Right atrium auricular region (tissue), 2 donors: Measurements from ENCODE around the gene RNPS1. TPM values are rescaled to one million over a fixed set of nuclear protein-coding genes. Genes with fewer than 3 reads are reported as not detected.

Experiments used
- DNase-seq: peaks from one replicate; pipeline ENCODE4 v3.0.0-alpha.2; 2019; ENCODE audit warnings: low spot score
- H3K27ac ChIP-seq, 2 donors: fragments of 200-600 bp; sonication (generic); 1 replicate in 1 of 2; 2 replicates in 1 of 2; pipeline ENCODE4 v1.5.1; 2016 to 2019
- H3K27me3 ChIP-seq, 2 donors: fragments of 200-600 bp; sonication (generic); one replicate each; pipeline versions ENCODE4 v1.5.1 to v1.6.0; 2017 to 2019
- H3K36me3 ChIP-seq: fragments of 200-600 bp; sonication (generic); one replicate; pipeline ENCODE4 v1.5.1; 2016
- H3K4me1 ChIP-seq, 2 donors: fragments of 200-600 bp; sonication (generic); one replicate each; pipeline versions ENCODE4 v1.5.1 to v1.6.0; 2017 to 2019
- H3K4me3 ChIP-seq, 2 donors: fragments of 200-600 bp; sonication (generic); 1 replicate in 1 of 2; 2 replicates in 1 of 2; pipeline ENCODE4 v1.5.1; 2017 to 2019; ENCODE audit warnings: mild to moderate bottlenecking in 1 of 2, moderate library complexity in 1 of 2
- H3K9me3 ChIP-seq, 2 donors: fragments of 200-600 bp; sonication (generic); one replicate each; pipeline ENCODE4 v1.5.1; 2019
- total RNA-seq, 2 donors: library from RNA; depleted of rRNA; stranded (reverse); fragments of >200 nt; gene quantifications; one replicate each; pipeline ENCODE4 v1.1.0, GENCODE V29; 2016
- TF ChIP-seq, protein P1 (sequence below), 2 donors: fragments of 200-600 bp; sonication (generic); IDR thresholded peaks; one replicate each; pipeline ENCODE4 v1.5.1; 2019; ENCODE audit warnings: antibody characterized with exemption in 2 of 2

The RNPS1 gene
- total RNA-seq, 2 donors from 2014 or later, result 93.6 to 124 TPM

DNA sequence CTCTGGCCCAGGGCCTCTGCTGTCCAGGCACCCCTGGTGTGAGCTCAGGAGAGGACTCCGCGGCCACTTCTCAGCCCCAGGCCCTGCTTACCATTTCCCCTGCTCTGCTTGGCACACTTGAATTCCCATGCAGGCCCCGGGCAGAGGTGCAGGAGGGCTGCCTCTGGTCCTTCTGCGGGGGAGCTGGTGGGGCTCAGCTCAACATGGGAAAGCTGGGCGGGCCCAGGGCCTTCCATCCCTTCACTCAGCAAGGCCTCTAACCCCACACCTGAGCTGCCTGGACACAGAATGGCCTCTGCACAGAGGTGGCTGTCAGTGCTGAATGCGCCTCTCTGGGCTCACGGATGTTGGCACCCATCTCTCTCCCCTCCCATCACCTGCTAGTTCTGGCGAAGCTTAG, 12.5 kb upstream of the RNPS1 start:
- Histone ChIP-seq H3K27me3 (no peaks in the 10 kb centered on the region), H3K9me3 (no peaks in the 10 kb centered on the region), H3K4me1 (no peaks in the 10 kb centered on the region), H3K36me3 (peaks cover 19% of the 10 kb centered on the region), H3K27ac (no peak overlapping the region), H3K4me3 (no peak overlapping the region)
- DNase-seq, result no peak
- TF ChIP-seq, protein P1, sequence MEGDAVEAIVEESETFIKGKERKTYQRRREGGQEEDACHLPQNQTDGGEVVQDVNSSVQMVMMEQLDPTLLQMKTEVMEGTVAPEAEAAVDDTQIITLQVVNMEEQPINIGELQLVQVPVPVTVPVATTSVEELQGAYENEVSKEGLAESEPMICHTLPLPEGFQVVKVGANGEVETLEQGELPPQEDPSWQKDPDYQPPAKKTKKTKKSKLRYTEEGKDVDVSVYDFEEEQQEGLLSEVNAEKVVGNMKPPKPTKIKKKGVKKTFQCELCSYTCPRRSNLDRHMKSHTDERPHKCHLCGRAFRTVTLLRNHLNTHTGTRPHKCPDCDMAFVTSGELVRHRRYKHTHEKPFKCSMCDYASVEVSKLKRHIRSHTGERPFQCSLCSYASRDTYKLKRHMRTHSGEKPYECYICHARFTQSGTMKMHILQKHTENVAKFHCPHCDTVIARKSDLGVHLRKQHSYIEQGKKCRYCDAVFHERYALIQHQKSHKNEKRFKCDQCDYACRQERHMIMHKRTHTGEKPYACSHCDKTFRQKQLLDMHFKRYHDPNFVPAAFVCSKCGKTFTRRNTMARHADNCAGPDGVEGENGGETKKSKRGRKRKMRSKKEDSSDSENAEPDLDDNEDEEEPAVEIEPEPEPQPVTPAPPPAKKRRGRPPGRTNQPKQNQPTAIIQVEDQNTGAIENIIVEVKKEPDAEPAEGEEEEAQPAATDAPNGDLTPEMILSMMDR (IDR thresholded peaks at IDR 0.05), result no peak

DNA sequence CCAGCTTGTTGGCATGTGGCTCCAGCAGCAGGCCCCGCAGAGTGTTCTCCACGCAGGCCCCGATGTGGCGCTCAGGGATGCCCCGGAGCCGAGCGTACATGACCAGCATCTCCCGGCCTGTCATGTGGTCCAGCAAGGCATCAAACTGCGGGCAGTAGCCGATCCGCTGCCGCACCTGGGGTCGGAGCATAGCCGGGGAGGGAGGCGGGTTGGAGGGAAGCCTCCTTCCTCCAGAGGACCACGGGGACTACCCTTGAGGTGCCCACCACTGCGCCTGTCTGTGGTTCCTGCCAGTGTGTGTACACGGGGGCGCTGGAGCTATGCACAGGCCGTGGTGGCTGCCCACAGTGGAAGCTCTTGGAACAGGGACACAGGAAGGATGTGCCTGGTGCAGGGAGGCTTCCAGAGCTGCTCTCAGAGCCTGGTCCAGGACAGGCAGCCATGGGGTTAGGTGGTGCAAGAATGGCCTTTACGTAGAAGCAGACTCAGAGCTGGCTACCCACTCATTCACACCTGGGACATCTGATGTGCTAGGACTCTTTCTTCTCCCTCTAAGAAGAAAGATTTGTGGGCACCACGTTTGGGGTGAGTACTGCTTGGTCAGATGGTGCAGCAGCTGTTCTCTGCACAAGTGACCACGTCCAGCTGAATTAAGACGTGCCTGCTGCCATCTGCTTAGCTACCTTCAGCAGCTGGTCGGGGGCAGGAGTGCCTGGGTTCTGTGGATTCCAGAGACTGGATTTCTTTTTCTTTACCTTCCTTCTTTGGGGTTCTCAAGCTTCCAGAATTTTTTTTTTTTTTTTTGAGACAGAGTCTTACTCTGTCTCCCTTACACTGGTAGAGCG, 11.3 kb upstream of the RNPS1 start:
- peaks cover 7% of the 10 kb centered on the region for H3K36me3 ChIP-seq
- DNase-seq, result no peak
- no peaks in the 10 kb centered on the region for H3K4me1 ChIP-seq
- no peaks in the 10 kb centered on the region for H3K27me3 ChIP-seq
- H3K9me3 ChIP-seq, result no peaks in the 10 kb centered on the region
- H3K27ac ChIP-seq, result no peak overlapping the region
- no peak overlapping the region for H3K4me3 ChIP-seq
- TF ChIP-seq, protein P1 (IDR thresholded peaks at IDR 0.05), result no peak

DNA sequence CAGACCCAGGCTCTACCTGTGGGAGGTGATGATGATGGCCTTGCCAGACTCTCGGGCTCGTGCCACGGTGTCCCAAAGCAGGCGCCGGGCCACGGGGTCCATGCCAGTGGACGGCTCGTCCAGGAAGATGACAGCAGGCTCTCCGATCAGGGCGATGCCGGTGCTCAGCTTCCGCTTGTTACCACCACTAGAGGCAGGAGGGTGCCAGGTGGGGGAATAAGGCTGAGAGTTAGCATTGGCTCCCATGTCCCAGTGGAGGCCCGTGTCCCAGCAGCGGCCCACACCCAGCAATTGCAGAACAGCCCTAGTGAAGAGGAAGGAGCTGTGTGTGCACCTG, 10.3 kb upstream of the RNPS1 start:
- Histone ChIP-seq H3K36me3 (peaks cover 3% of the 10 kb centered on the region), H3K9me3 (no peaks in the 10 kb centered on the region), H3K27ac (no peak overlapping the region), H3K27me3 (no peaks in the 10 kb centered on the region), H3K4me3 (no peak overlapping the region), H3K4me1 (no peaks in the 10 kb centered on the region)
- no peak for DNase-seq
- TF ChIP-seq, protein P1 (IDR thresholded peaks at IDR 0.05), result no peak

DNA sequence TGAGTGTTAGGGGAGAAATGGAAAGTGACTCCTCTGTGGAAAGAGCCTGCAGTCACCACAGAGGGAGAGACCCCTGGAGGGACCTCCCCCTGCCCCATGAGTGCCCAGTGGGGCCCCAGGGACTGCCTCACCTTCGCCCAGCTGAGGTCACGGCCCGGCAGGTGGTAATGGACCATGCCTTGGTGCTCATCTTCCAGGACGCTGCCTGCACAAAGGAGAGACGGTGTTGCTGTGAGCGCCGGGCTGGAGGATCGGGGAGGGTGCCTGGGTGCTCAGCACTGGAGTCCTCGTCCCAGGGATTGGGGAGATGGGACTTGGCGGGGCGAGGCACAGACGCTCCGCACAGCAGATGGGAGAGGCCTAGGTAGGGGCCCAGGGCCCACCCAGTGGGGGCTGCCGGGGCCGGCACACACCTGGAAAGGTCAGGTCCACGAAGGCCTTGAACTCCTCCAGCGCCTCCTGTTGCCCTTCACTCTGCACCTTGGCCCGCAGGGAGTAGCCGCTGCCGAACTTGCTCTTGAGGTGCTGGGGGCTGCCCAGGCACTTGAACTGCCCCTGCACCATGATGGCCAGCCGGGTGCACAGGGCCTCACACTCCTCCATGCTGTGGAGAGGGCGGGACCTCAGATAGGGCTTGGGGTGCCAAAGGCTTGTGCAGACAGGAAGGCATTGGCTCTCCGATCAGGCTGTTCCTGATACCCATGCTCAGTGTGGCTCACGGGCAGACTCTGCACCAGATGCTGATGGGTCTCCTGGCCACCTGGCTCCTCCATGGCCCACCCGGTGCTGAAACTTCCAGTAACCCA, 9.7 kb upstream of the RNPS1 start:
- Histone ChIP-seq H3K4me3 (no peak overlapping the region), H3K4me1 (no peaks in the 10 kb centered on the region), H3K27me3 (no peaks in the 10 kb centered on the region), H3K27ac (no peak overlapping the region), H3K36me3 (peaks cover 3% of the 10 kb centered on the region), H3K9me3 (no peaks in the 10 kb centered on the region)
- TF ChIP-seq, protein P1 (IDR thresholded peaks at IDR 0.05), result no peak
- DNase-seq, result no peak

DNA sequence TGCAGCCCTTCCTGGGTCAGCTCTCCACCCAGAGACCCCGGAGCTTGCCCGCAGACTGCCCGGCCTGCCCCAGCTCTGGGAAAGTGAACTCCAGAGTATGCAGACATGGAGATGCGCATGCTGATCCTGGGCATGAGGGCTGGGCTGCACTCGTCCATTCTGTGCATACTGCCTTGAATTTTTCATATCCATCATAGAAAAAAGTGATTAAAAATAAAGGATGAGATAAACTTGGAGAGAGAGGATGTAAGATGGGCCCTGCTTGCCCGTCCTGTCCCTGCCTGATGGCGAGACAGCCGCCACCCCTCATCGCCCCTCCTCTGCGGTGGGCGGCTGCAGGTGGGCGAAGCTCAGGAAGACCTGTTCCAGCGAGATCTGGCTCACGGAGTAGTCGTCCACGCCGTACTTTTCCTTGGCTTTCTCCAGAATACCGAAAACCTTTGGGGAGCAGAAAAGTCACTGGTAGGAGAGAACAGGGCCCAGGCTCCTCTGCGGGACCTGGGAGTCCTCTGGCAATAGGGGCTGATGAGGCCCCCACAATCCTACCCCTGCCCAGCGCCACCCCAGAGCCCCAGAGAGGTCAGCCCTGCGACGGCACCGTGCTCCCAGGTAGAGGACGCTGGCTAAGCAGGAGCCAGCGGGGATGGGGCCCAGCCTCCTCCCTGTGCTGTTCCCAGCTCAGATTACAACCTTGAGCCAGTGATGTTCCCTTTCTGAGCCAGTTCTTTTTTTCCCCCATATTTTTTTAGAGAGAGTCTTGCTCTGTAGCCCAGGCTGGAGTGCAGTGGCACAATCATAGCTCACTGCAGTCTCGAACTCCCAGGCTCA, 8.7 kb upstream of the RNPS1 start:
- Histone ChIP-seq H3K4me3 (no peak overlapping the region), H3K9me3 (no peaks in the 10 kb centered on the region), H3K27ac (no peak overlapping the region), H3K4me1 (no peaks in the 10 kb centered on the region), H3K36me3 (peaks cover 3% of the 10 kb centered on the region), H3K27me3 (no peaks in the 10 kb centered on the region)
- DNase-seq, result no peak
- TF ChIP-seq, protein P1 (IDR thresholded peaks at IDR 0.05), result no peak
